NCI-H1436 (cell line): ENCODE data around the gene ERBB4.
A peak's percentile ranks its signal among the peaks of the same experiment; 100 is the strongest.

Experiments used
- DNase-seq: peaks from one replicate; lab custom pipeline; 2025; lab: John Stamatoyannopoulos, UW

Gene ERBB4

DNA sequence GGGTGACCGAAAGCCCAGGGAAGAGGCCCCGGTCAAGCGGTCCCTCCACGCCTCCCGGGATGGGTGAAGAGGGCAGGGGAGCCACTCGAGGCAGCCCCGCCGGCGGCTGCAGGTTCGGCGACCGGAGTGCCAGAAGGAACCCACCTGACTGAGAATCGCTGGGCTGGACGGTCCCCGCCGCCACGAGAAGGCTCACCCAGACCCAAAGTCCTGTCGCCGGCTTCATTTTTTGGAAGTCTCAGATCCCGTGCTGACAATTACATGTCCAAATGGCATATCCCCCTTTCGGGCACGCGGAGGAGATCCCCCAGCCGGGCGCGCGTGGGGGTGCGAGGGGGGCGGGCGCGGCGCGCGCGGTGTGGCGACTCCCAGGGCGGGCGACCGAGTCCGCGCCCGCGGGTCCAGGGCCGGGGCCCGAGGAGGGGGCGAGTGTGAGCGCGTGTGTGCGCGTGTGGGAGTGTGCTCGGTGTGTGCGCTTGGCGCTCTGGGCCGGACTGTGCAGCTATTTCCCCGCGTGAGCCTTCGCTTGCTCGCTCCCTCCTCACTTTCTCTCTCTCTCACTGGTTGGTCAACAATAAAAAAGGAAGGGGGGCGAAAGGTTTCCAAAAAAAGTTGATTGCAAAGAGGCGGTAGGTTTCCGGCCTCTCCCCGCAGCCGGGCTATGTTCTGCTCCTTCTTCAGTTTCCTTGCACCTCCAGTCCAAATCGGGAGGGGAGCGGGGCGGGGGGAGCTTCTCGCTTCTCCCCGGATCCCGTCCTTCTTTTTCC is at the start of gene ERBB4:
Gene ERBB4 (minus strand): TSS at position 498 of the 767 bp plus-strand sequence. CDS start 272 bp downstream, at position 226.
- no peak for DNase-seq

DNA sequence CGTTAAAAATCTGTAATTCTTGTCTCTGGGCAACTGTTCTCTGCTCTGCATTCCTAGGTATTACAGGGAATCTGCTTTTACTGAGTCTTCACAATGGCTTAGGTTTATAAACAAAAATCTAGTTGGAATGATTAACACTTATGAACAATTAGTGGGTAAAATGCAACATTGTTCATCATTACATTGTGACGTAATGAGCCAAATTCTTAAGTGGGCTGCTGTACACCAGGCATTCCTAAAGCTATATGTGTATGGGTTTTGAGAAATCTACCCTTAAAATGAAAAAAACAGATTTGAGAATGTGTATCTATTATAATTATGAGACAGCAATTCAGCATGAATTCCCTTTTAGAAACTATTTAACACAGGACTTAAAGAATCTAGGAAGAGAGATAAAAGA is 41.5 kb upstream of the ERBB4 start:
- no peak for DNase-seq

DNA sequence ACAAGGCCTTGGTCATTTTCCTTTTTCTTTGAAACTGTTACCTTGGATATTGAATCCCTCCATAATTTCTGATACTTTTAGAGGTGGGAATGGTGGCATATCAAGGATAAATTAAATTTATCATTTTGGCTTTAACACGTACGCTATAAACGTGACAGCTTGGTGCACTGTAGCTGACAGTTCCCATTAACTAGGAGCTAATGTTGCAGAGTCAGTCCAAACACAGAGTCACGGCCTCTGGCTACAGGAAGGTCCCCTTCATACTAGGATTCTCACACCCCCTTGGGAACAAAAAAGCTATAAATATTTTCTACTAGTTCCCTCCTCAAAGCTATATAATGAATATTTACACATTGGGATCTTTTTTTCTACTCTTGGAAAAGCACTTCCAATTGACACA is 17.7 kb upstream of the ERBB4 start:
- DNase-seq = no peak

DNA sequence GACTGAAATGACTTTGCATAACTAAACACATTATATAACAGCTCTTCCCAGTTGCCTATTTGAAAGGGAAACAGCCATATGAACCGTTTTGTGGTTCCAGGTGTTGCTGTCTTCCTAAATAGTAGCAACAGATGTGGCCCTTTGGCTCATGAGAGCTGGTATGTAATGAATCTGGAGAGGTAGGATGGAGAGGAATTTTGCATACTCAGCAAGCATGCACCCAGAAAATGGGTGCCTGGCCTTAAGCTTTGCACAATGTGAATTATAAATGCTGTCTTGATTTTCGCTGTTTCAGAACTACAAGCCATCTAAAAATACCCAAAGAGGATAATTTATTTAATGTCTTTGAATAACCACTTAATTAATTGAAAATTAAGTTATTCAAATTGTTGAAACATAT is 15.6 kb upstream of the ERBB4 start:
- DNase-seq = no peak

DNA sequence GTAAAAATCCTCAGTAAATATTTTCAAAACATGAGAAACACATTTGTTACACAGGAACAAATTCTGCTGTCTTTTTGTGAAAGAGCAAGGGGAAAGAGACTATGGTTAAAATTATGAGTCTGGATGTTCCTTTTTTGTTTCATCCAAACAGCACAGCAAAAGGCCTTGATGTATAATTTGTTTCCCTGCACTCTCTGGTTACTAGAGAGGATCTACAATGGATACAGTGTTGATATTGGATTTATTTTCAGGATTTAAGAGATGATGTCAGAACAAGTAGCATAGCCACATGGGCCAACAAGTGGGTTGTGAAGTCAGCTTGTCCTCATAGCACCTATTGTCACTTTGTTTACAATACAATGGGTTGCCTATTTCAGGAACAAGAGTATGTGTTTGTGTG is 11.3 kb upstream of the ERBB4 start:
- no peak for DNase-seq

DNA sequence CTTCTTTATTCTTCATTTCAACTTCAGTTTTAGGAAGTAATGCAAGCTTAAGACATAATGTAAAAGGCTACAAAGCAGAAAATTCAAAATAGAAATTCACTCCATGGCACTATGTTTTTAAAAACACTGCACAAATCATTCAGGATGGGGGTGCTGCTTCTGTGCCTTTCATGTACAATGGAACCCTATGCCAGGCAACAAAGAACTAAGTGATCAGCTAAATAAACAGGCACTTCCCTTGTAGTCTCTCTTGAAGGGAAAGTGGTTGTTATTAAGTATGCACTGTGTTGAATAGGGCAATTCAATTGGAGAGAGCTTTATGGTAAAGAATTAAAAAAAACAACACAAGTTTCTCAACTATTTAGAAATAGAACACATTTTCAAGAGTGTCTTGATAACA is 10.9 kb upstream of the ERBB4 start:
- DNase-seq = peak; percentile 11

DNA sequence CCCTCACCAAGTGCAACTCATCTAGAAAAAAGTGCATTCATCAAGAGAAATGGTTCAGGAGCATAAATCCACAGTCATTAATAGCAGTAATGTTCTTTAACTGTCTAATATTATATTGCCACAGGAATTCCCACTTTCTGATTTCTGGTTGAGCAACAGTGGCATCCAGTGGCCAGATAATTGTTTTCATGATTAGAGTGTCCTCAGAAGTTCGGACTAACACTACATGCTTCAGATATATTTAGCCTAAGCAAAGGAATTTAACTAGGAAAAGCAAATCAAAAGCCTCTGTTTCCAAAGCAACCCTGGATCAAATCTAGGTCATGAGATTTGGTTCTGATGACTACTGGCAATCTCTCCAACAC is 9.8 kb upstream of the ERBB4 start:
- DNase-seq = no peak

DNA sequence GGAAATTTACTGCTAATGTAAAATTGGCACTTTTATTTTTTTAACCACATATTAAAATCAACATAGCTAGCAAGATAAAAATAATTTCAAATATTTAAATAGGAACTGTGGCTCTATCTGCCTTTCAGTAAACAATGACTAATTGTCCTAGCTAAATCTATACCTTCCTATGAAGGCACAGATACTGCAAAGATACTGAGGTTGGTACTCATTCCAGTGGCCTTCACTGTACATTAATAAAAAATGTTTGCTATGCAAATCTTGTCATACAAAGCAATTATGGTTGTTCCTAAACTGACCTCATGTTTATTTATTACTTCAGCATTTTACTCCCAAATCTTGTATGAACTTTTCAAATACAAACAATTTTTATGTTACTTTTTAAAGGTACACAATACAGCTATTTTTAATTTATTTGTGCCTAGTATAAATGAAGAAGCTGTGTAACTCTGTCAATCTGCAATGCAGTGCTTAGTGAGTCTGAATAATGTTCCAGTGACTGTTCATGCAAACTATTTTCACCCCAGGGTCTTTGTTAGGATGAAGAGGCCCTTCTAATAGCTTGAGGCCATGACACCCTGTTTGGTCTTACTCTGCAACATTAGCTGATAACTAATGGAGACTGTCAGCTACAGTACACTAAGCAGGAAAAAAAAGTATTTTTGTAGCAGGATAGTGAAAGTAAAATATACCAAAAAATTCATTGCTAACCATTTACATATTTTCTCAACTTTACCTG is 9.3 kb upstream of the ERBB4 start:
- no peak for DNase-seq

DNA sequence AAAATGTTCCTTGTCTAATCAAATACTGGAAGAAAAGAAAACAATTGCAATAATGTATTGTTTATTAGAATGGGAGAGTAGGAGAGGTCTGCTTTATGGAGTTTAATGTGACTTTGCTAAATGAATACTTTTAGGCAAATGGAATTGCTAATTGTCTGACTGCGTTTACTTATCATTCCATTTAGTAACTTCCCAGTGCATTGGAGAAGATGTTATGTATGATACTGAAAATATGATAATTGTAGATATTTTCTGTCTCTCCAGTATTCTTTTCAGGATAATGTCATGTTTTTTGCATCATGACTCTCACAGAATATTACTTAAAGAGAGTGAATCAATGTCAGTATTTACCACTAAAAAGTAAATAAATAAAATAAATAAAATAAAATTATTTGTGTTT is 8.1 kb upstream of the ERBB4 start:
- no peak for DNase-seq

DNA sequence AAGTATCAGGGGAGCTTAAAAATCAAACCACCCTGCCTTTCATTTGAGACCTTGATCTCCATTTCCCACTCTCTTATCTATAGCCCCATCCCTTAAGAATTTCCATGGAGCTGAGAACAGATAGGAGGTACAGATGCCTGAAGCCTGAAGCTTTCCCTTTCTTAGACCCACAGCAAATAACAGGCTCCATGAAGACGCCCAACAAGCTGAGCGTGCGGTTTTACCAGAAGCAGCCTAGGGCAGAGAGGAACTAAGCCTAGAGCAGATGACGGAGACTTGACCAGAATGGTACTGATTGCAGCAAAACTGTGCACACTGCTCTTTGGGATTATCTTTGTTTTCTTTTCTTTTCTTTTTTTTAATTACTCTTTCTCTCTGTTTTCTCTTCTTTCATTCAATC is 1.7 kb upstream of the ERBB4 start:
- no peak for DNase-seq

DNA sequence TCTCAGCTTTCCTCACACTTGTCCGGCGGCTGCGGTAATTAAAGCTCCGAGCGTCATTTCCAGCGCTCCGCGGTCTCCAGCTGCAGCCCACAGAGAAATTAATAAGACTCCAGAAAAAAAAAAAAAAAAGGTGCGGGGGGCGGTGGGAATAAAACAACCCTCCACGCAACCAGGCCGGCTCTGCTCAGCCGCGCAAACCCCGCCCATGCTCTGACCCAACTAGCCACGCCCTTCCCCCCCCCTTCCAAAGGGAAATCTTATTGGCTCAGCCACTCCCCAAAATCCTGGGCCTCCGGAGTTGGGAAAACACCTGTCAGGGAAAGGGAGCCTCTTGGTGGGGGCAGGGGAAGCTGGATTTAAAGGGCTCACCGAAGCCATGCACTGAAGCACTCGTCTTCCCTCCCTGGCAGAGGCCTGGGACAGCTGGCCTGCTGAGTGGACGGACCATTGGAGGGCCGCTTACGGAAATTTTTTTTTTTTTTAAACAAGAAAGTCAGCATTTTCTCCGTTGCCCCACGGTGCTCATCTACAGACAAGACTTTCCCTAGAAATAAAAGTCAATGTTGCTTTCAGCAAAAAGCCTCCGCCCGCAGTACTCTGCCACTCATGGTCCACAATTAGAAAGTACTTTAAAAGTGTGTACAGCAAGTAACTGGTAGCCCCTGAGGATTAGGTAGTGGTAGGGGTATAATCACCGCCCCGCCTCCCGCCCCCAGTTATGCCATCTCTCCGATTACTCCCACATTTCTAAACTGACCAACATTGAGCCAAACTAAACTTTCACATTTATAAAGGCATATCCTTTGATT is 674 bp upstream of the ERBB4 start:
- DNase-seq = peak; percentile 12

DNA sequence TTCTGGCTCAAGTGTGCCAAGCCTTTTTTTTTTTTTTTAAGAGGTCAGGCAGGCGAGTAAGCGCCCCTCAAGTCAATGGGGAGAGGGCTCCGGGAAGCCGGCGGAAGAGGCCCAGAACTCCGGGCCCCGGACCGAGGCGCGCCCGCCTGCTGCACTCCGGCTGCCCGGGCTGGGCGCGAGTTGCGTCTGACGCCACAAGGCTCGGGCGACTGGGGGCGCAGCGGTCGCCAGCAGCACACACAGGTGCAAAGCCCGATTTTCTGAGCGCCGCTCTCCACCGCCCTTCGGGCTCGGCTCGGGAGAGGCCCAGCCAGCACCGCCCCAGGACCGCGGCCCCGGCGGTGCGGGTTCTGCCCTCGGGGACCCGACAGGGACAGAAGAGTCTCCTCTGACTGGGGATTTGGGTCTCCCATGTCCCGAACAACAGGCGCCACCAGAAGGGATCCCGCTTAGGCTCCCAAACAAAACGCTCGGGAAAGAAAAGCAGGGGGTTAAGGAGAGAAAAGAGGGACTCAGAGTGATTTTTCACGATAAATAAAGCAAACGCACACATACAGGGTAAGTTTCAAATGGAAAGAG is 787 bp downstream of the ERBB4 start:
- peak; percentile 34 for DNase-seq

DNA sequence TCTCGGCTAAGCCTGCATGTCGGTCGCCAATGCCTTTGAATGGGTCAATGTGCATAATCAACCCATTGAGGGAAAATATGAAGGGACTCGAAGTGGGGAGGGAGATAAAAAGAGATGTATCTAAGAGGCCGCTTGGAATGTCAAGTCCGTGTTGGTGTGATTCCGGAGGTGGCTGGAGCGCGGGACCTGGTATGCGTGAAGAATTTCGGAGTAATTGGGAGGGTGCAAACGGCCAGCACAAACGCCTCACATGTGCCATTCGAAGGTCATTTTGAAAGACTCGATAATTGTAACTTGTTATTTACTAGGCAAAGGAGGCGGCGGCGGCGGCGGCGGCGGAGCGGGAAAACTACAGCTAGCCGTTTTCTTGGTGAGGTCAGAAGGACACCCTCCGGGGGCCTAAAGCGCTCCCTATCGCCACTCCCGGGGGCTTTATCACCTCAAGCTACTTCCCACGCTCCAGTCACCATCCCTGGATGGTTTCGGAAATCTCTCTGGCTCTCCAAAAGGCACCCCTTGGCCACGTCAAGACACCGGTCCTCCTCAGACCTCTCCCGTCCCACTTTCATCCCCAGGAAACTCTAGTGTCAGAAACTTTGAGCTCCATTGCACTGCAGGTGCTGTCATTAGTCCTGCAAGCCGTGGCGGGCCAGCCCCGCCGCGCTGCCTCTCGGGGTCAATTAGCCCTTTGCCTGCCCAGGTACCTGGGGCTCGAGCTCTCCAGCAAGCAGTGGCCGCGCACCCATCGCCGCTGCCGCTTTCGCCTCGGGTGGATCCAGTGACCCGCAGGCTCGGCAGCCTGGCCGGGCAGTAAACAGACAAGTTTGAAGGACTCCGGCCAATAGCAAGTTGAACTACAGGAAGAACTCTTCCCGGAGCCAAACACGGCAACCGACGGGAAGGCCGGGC is 1.5 kb downstream of the ERBB4 start:
- DNase-seq = no peak

DNA sequence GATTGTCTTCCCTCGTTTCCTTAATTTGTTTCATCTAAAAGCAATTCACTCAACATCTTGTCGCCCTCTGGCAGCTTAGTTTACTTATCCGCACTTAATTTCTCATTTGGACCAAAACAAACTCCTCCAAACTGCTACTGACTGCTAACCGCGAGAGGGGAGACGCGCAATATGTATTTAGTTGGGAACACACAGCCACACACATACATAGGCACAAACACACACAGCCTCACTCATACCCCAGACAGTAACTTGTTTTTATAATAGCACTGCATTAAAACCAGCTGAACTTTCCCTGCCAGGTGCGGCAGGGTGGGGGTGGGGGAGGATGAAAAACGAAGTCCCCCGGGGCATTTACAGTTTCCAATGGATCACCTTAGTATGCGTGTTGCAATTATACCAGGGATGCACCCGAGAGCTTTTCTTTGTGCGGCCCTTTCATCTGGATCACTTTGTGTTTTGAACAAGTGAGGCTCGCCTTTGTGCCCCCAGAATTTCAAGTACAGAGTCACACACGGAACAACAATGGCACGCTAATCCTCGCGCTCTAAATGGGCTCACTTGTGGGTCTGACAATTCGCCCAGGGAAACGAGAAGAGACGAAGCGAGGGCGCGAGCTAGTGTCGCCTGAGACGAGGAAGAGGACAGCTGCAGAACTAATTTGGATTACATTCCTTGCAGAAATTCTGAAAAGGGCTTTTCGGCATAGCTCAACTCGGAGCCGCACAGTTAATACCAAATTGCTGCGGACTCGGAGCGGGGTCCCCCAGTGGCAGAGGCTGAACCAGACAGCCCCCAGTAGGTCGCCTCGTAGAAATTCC is 2.4 kb downstream of the ERBB4 start:
- DNase-seq = no peak

DNA sequence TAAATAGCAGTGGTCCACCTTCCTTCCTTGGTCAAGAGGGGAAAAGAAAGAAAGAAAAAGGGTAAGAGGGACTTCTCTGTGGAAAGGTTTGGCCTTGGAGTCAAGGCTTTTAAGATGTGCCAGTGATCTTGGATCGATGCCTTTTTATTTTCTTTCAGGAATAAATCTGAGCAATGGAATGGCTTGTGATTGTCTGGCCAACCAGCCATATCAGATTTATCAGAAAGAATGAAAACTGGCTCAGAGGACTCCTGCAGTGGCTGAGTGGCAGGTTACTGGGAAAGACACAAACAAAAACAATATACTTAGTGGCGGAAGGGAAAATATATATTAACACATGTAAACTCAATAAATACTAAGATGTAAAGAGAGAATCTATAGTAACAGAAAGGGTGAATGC is 4.3 kb downstream of the ERBB4 start:
- DNase-seq = no peak

DNA sequence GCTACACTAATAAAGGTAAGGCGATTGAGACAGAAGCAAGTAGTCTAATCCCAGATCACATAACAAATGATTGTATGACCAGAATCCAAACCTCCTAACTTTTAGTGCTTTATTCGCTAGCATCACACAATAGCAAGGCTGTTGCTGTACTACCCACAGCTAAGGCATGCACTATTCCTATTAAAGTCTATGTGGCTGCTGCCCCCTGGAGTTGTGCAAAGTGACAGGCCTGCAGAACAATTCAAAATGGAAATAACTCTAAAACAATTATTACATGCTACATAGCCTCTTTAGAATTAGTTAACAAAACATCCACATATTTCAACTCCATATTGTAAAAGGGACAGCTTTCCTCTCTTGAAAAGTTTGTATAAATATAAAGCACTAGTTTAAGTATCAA is 6.0 kb downstream of the ERBB4 start:
- DNase-seq = no peak

DNA sequence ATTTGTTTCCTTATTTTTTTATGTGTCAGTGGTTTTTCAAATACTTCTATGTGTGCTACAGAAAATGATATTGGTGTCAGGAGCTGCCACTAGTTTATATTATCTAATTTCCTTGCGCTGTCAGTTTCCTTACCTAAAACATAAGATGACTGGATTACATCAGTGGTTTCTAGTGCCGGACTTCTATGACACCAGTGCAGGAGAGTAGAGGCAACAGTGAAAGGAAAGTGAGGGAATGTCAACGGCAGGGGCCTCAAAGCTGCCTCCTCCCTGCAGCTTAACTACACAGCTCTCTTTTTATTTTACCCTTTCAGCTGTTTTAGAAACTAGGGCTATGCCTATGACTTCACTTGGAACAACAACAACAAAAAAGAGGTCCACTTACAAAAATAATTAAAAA is 6.5 kb downstream of the ERBB4 start:
- no peak for DNase-seq

DNA sequence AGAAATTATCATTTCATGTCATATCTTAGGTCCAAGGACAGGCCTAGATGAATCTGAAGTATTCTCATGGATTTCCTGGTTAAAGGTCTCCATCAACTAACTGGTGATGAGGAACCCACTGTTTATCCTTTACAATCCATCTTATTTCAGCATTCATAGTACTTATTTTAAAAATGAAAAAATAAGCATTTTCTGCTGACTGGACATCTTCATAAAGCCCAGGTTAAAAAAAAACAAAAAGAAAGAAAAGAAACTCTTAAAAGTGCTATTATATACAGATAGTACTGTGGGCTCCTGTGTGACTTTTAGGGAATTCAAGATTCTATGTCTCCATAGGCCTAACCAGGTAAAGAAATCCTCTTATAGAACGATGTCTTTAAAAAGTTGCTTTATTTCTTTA is 7.1 kb downstream of the ERBB4 start:
- no peak for DNase-seq

DNA sequence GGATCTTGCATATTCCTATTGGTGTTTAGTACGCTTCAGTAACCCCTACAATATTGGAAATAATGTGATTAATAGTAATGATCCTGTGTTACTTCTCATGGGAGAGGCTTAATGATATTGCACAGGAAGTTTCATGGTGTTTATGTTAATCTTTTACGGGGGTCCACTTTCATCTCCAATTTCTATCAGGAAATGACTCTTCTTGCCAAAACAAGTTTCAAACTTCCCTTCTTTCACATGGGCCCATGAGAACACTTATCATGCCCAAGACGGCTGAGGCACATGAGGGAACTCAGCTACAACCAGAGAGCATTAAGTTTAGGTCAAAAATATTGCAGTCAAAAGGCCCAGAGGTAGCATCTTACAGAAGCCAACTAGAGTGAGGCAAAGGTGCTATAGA is 7.6 kb downstream of the ERBB4 start:
- no peak for DNase-seq

DNA sequence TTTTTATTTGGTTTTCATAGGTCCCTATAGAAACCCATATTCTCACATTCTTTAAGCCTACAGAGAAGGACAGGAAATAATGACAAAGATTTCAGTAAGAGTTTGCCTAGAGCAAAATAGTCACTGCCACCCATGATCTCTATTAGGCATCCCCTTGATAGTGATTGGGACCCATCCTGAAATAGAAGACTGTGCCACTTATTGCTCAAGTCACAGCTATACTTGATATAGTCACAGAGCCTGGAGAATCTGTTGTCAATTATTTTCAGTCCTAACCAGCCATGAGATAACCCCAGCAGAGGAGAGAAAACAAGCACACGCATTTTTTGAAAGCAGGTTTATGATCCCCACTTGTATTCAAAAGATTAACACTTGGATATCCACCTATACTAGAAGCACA is 8.2 kb downstream of the ERBB4 start:
- DNase-seq = no peak
